CD4-positive, alpha-beta T cell treated with Interleukin-2 at 100 ng/mL for 4 hours (primary cell): ENCODE measurements around the gene MRPS31.

ENCODE experiments used
- DNase-seq: peaks from one replicate; pipeline ENCODE4 v3.0.0-alpha.2; 2020; ENCODE audit warnings: low spot score

Gene MRPS31

DNA sequence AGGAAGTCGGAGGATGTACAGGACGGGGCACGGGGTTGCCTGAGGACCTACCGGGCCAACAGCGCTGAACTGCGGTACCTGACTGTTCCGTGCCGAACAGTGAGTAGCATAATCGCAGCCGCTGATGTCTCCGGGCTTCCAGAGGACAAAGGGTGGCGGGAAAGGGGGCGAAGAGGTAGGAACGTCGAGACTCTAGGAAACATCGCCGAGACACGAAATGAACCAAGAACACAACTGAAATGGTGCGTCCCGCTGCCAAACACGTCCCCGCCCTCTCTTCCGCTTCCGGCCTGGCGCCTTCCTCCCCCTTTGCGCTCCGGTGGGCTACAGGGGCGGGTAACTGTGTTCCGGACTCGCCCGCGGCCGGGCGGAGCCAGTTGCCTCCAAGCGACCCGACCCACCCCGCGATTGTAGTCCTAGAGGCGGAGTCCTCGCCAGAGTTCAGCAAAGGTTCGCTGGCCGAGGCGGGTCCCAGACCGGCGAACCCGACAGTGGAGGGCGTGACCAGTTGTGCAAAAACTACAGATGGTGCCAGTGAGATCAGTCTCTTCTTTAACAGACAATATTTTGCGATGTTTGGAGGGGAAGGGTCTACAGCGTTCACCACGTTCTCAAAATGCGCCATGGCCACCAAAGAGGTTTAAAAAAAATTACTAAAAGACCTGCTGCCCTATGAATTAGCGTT lies at the start of gene MRPS31:
MRPS31 (minus strand) TSS at position 257 of the 685 bp plus-strand sequence; CDS start at position 203, 54 bp downstream.
- DNase-seq: peak; percentile 94

DNA sequence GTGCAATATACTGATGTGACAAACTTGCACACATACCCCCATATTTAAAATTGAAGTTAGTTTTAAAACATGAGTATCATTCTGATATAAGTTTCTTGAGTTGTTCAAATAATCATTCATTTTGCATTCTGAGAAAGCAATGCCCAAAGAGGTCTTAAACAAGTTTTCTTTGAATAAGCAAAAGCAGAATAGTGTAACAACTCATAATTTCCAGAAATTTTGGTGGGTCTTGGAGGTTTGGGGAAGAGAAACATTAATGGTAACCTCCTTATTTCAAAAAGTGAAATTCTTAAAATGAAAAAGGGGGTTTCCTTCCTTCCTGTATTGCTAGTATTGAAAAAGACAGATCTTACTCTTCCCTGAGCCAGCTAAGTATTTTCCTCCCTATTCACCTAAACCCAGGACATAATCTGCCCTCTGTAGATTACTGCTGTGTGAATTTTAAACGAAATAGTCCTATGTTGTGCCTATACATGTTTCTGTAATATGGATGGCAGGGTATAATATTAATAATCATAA lies 48.9 kb upstream of the MRPS31 start:
- no peak for DNase-seq

DNA sequence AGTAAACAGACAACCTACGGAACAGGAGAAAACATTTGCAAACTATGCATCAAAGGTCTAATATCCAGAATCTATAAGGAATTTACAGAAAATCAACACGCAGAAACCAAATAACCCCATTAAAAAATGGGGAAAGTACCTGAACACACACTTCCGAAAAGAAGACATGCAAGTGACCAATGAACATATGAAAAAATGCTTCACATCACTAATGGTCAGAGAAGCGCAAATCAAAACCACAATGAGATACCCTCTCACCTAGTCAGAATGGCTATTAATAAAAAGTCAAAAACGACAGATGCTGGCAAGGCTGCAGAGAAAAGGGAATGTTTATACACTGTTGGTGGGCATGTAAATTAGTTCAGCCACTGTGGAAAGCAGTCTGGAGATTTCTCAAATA lies 47.9 kb upstream of the MRPS31 start:
- DNase-seq: no peak

DNA sequence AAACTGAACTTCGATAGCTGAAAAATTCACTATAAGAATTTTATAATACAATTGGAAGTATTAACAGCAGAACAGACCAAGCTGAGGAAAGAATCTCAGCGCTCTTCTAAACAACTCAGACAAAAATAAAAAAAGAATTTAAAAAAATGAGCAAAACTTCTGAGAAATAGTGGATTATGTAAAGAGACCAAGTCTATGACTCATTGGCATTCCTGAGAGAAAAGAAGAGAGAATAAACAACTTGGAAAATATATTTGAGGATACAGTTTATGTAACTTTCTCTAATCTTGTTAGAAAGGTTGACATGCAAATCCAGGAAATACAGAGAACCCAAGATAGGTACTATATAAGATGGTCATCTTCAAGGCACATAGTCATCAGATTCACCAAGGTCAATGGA lies 43.8 kb upstream of the MRPS31 start:
- DNase-seq: no peak

DNA sequence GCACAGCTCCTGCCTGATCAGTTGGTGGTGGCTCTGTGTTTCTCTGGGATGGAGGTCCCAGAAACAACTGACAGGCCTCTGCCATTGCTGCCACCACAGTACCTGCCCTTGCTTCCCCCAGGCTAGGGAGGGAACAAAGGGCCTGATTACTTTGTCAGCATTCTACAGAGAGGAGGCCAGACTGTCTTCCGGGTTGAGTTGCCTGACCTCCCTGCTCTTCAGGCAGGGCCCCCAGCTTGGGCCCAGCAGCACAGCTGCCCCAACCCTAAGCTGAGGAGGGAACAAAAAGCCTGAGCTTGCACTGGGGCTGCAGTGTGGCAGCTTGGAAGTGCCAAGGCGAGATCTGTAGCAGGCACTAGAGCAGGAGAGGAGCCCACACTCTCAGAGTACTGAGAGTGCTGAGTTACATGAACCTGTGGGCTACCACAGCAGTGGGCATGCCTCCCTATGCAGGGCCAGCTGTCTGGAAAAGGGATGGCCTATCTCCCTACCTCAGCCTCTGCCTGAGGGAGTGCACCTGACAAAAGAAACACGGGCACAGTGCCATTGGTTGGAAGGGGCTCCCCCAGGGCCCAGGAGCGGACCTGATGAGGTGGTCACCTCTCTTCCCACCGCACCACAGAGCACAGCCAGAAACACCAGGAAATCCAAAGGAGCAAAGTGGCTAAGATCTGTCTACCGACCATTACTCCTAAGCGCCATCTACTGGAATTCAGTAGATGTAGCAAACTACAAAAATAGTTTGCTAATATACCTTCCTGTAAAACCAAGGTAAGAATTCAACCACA lies 42.9 kb upstream of the MRPS31 start:
- peak; percentile 38 for DNase-seq

DNA sequence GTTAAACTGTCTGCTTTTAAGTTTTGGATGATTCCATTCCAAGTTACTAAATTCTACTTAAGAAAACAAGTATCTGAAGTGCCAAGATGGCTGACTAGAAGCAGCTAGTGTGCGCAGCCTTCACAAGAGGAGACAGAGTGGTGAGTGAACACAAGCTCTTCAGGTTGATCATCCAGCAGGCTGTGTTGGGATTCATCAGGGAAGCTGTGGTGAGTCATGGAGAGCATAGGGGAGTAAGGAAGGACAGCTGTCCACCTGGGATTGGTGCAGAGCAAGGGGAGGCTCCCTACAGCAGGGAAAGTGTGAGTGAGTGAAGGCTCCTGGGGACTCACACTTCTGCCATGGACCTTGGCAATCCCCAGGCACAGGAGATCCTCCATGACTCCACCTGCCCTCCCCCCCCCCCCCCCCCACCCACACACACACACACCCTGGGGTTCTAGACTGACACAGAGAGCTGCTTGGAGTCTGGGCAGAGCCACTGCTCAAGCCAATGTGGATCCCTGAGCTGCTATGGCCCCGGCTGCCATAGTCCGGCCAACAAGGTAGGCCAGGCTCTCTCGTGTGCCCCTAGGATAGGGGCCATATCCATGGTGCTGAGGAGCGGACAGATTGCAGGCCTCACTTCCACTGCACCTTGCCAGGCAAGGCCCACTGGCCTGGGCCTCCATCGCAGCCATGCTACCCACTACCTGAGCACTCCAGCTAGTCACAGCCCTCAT lies 41.9 kb upstream of the MRPS31 start:
- no peak for DNase-seq

DNA sequence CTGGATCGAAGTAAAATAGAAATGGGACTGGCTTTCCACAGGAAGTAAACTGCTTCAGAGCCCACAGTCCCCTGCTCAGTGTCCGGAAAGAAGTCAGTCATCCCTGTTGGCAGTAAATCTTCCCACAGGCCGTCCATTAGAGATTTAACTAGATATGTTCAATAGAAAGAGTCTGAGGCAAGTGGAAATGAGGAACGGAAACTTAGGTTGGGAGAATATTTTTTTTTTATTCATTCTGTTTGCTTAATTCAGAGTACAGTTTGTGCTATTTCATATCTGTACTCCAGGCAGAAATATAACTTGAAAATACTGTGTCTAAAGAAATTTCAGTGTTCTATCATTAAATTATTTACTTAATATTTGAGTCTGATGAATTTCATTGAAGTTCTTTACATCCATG lies 41.1 kb upstream of the MRPS31 start:
- DNase-seq: no peak

DNA sequence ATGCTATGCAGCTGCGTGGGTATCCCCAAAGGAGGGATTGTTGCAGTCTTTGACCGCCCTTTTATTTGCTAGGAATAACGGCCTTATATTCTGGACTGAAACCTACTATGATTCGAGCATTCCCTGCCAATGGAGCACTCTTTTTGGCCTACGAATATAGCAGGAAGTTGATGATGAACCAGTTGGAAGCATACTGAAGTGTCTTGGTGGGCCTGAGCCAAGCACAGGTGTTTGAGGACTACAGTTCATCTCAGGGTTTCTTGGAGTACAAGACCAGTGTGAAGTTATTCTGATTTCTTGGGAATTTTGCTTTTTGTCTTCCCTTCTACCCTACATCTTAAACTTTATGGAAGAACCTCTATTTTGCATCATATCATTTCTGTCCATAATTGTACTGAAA lies 38.5 kb upstream of the MRPS31 start:
- no peak for DNase-seq

DNA sequence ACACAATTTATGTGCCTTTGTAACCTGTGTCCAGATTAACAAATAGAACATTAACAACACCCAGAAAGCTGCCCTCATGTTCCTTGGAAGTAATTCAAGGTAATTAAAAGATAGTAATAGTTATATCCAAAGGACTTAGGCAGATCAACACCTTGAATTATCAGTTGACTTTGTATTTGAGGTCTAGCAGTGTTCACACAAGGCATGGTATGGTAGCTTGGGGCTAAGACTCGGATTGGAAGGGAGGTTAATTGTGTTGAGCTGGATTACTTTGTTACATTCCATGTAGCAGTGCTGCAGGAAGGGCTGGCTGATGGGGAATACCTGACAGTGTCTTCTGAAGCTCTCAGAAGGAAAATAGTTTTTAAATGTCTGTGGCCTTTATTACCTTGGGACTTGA lies 35.3 kb upstream of the MRPS31 start:
- DNase-seq: no peak

DNA sequence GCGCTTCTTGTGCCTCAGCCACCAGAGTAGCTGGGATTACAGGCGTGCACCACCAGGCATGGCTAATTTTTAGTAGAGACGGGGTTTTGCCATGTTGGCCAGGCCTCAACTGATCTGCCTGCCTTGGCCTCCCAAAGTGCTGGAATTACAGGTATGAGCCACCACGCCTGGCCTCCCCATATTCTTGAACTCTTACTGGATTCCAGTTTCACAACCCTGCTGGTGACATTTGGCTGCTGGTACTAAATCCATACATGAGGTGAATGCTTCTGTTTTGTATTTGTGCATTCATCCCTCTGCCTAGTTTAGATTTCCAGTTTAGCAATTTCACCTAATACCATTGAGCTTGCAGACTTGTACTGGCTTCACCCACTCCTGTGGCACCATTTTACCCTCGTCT lies 32.3 kb upstream of the MRPS31 start:
- DNase-seq: no peak

DNA sequence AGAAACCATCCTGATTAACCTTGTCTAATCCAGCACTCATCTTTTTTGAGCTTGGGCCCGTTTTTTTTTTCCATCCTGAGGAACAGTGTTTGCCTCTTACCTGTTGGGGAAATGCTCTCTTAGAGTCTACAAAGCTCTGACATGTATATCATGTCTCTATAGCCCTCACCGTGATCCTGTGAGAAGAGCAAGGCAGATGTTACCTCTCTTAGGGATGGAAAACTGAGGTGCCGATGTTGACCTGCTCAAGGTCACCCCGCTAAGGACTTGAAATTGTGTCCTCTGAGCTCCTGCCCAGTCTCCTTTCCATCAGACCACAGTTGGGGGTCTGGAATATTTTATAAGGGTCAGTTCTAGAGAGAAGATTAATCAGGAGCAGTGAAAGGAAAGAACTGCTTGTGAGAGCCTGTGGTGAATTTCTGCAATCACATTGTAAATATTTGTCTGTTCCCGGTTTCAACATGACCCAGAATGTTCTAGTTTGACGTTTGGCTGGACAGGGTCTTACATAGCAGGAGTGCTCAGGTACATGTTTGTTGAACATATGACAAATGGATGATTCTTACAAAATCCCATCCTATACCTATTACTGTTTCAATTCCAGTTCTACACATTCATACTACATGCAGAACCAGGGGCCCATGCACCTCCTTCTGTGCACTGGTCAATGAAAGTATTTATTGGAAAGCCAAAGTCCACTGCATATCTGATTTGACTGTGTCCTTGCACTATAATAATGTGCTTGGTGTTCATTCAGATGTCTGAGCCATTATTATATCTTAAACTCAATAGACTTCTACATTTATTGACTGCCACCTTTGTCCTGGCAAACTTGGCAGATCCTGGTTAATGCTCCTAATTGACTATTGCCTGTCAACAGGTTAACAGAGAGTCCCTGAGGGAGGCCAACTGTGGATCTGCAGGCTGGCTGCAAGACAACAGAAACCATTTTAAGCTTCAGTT lies 30.5 kb upstream of the MRPS31 start:
- no peak for DNase-seq

DNA sequence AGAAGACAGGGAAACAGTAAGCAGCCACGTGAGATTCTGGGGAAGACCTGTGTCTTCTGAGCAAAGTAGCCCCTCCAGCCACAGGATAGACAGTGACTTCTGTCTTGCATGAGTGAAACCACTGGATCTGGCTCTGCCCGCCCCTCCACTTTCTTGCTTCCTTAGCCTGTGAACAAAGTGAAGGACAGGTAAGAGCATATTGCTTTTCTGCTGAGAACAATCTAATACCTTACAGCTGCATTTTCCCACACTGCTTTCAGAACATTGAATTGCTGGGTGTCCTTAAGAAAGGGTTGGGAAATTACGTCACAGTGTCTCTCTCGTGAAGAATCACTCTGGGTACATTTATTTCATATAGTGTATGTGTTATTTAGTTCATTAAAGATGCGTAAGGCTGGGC lies 29.6 kb upstream of the MRPS31 start:
- no peak for DNase-seq

DNA sequence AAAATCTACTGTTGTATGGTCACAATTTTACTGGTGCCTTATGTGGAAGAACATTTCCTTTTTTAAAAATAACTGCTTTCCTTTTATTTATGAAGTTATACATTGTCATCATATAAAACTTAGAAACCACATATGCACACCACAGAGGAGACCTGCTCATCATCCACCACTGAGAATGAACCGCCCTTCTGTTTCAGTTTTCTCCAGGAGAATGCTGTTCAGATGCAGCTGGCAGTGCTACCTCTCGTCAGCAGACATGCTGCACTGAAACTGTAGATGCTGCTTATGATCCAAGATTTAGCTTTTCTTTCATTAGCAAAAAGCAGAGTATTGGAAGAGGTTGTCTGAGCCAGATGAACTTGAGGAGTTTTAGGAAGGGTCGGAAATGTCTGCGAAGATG lies 28.5 kb upstream of the MRPS31 start:
- no peak for DNase-seq

DNA sequence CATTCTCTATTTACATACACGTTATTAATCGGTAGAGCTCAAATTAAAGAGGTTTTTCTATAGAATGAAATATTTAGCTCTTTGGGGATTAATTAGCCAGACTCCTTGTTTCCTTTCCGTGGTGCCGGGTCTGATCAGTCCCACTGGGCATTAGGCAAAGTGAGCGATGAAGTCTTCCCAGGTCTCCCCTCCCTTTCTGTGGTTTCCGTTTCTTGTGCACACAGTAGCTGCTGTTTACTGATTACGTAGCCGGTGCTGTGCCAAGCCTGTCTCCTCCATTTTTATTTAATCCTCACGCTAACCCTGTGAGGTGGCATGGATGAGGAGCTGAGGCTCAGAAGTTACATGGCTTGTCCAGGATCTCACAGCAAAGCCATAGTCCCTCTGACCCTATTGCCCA lies 27.4 kb upstream of the MRPS31 start:
- peak; percentile 22 for DNase-seq

DNA sequence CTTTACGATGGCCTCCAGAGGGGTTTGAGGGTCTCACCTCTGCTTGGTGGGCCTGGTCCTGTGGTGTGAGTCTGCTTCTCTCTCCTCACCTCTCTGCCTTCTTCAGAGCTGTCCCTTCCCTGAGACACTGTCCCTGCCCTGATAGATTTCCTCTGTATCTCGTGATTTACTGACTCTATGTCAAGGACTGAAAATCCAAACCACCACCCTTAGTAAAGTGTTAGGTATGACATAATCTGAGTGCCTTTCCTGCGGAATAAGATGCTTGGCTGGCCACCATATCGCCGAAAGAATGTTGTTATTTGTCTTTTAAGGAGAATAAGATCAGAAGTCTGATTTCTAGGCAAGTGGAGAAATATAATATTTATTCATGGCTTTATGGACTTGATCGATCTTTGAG lies 25.7 kb upstream of the MRPS31 start:
- DNase-seq: no peak

DNA sequence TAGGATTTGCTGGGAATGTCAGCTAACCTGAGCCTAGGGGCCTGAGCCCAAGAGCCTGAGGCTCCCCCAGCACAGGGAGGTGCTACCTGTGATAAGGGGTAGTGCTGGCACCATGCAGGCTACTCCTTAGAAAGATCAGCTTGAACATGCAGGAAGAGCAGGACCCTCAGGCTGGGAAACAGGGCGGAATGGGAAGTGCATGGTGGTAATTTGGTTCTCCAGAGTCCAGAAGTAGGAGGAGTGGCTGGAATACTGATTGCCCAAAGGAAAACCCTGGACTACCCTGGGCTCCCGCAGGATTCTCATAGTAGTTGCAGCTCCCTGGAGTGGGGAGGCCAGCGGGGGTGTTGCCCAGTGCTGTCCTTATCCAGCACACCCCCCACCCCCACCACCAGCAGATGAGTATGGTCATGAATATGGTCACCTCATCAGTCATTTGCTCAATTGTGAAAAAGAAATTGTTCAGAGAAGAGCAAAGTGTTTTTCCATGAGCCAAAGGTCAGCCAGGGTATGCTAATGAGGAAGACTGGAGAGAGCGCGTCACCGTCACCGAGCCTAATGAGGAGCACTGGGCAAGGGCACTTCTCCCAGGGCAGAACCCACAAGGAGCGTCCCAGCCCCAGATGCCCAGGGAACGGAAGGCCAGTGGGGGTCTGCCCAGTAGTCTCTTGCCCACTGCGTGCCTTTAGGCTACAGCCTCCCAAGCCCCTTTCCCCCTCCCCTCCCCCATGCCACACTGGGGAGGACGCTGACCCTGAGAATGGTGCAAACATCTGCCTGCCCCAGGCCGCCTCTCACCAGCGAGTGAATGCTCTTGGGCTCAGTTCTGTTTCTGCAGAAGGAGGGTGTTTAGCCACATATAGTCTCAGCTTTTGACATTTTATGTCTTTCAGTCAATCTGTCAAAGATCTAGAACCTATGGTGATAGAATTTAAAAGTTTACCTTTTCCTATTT lies 23.7 kb upstream of the MRPS31 start:
- DNase-seq: no peak

DNA sequence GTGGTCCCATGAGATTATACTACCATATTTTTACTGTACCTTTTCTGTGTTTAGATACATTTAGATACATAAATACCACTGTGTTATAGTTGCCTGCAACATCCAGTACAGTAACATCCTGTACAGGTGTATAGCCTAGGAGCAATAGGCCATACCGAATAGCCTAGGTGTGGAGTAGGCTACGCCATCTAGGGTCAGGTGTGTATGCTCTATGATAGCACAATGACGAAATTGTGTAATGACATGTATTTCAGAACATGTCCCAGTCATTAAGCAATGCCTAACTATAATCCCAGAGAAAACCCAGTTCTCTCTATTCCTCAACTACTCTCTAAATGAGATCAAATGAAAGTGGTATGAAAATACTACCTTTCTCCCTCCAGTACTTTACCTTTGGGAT lies 22.3 kb upstream of the MRPS31 start:
- DNase-seq: no peak

DNA sequence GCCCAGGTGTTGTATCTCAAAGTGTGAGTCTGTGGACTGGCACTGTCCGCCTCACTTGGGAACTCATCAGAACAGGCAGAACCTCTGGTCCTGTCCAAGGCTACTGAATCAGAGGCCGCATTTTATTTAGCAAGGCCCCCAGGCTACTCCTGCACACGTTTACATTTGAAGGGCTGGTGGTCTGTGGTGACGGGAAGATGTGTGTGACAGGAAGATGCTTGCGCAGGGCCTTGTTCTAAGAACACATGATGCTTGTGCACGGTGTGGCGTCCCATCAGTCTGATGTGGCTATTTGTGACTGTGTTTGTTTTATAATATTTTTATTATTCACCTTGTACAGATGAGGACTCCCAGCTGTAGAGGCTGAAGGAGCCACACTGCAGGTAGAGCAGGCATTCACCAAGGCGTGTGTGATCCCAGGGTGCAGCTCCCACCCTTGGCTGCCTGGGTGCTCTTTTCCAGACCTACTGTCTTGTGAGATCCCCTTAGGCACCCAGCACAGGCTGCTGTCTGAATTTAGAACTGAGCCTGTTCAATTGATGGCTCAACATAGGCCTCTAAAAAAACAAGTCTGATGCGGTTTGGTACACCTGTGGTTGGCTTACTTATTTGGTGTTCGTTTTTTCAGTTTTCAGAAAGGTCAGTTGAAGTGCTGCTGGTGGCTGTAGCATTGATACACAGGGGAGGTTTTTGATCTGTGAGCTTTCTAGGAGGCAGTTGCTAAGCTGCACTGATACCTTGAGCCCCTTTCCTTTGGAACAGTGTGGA lies 21.5 kb upstream of the MRPS31 start:
- DNase-seq: no peak

DNA sequence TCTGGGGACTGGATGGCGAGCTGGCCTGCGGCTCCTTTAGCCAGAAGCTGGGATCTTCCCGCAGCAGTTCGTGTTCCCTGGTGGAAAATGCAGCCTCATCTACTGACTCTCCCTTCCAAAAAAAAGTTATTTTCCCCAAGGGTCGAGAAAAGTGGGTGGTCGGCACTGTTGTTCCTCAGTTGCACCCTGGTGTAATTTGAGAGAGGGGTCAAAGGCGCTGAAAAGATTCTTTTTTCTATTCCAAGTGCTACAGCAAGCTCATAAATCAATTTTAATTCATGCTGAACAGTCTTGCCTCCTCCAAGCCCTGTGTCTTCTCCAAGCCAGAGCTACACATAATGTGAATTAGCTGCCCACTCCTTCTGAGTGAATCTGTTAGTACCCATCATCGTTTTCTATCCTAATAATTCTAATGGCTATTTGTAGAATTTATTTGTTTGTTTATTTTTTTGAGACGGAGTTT lies 19.2 kb upstream of the MRPS31 start:
- DNase-seq: no peak
